Spleen (tissue), 7 donors: ENCODE data around the gene YARS1.

ENCODE experiments used
- POLR2A ChIP-seq, 3 donors: fragments of 450-650 bp; IDR thresholded peaks; one replicate each; pipeline ENCODE4 v1.5.1; 2017; ENCODE audit warnings: antibody characterized with exemption in 3 of 3, mild to moderate bottlenecking in 1 of 3
- TF ChIP-seq, protein P1 (sequence below), 11 experiments: fragments of 200-600 bp in 7 of 11; fragments of 450-650 bp in 4 of 11; sonication (generic) in 4 of 11; IDR thresholded peaks in 8 of 11; conservative IDR thresholded peaks in 3 of 11; 1 replicate in 7 of 11; 2 replicates in 4 of 11; pipeline versions ENCODE4 v1.4.0 to v1.8.0; 2016 to 2021; ENCODE audit warnings: antibody characterized with exemption in 11 of 11, inconsistent platforms in 4 of 11, mild to moderate bottlenecking in 1 of 11
- donor health status: DM: no; HTN: no; CAD: no; lungs with moderate emphysema.
- donor health status: DM: no; HTN: no; CAD: no.
- donor health status: DM: no; HTN: no; CAD: no.

DNA sequence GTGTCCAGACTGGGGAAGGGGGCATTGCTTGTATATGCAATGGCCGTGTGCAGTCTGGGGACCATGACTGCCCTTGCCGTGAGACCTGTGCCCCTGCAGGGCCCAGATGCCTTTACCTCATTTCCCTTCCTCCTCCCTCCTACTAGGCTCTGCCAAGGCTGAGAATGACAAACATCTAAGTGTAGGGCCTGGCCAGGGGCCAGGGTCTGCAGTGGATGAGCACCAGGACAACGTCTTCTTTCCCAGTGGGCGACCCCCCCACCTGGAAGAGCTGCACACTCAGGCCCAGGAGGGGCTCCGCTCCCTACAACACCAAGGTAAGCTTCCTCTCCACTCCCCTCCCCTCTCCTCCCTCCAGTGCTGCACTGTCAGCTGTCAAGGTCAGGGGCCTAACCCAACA, 49.5 kb downstream of the YARS1 start:
- TF ChIP-seq, protein P1, sequence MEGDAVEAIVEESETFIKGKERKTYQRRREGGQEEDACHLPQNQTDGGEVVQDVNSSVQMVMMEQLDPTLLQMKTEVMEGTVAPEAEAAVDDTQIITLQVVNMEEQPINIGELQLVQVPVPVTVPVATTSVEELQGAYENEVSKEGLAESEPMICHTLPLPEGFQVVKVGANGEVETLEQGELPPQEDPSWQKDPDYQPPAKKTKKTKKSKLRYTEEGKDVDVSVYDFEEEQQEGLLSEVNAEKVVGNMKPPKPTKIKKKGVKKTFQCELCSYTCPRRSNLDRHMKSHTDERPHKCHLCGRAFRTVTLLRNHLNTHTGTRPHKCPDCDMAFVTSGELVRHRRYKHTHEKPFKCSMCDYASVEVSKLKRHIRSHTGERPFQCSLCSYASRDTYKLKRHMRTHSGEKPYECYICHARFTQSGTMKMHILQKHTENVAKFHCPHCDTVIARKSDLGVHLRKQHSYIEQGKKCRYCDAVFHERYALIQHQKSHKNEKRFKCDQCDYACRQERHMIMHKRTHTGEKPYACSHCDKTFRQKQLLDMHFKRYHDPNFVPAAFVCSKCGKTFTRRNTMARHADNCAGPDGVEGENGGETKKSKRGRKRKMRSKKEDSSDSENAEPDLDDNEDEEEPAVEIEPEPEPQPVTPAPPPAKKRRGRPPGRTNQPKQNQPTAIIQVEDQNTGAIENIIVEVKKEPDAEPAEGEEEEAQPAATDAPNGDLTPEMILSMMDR (IDR thresholded peaks at IDR 0.05 in 8 of 11, conservative IDR thresholded peaks at IDR 0.05 in 3 of 11): no peak
- no peak for TF ChIP-seq POLR2A (IDR thresholded peaks at IDR 0.05)
